GM12865 (cell line): ENCODE measurements around the gene MYOCD.

Experiments
- DNase-seq: peaks from one replicate; pipeline ENCODE4 v3.0.0; 2010; ENCODE audit warnings: low read depth
- H3K4me3 ChIP-seq: 2 replicates; pipeline ENCODE4 v1.5.1; 2011; ENCODE audit warnings: mild to moderate bottlenecking, low read depth, low read length, control low read depth
- TF ChIP-seq, protein P1 (sequence below): IDR thresholded peaks from 2 replicates; pipeline ENCODE4 v1.5.1; 2011; ENCODE audit warnings: low read length, control low read depth, low read depth, inconsistent platforms; ENCODE audit not compliant: insufficient read depth; ENCODE audit errors: missing control alignments

Gene MYOCD

DNA sequence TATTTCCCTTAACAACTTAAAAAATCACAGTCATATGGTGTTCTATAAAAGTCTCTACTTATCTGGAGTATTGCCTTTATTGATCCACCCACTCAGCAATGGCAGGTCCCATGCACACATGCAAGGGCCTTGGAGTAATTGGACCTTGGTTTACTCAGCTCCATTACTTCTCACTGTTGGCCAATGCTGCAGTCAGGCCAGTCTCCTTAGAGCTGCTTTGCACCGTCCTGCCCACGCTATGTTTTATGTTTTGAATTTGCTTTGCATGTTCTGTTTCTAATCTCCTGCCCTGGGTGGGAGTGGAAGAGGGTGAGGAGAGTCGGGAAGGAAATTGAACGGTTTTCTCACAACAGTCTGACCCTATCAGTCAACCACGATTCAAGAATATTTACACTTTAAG is 147.2 kb downstream of the MYOCD start:
- TF ChIP-seq, protein P1, sequence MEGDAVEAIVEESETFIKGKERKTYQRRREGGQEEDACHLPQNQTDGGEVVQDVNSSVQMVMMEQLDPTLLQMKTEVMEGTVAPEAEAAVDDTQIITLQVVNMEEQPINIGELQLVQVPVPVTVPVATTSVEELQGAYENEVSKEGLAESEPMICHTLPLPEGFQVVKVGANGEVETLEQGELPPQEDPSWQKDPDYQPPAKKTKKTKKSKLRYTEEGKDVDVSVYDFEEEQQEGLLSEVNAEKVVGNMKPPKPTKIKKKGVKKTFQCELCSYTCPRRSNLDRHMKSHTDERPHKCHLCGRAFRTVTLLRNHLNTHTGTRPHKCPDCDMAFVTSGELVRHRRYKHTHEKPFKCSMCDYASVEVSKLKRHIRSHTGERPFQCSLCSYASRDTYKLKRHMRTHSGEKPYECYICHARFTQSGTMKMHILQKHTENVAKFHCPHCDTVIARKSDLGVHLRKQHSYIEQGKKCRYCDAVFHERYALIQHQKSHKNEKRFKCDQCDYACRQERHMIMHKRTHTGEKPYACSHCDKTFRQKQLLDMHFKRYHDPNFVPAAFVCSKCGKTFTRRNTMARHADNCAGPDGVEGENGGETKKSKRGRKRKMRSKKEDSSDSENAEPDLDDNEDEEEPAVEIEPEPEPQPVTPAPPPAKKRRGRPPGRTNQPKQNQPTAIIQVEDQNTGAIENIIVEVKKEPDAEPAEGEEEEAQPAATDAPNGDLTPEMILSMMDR: no peak
- H3K4me3 ChIP-seq: no peak overlapping the region
- DNase-seq: no peak

DNA sequence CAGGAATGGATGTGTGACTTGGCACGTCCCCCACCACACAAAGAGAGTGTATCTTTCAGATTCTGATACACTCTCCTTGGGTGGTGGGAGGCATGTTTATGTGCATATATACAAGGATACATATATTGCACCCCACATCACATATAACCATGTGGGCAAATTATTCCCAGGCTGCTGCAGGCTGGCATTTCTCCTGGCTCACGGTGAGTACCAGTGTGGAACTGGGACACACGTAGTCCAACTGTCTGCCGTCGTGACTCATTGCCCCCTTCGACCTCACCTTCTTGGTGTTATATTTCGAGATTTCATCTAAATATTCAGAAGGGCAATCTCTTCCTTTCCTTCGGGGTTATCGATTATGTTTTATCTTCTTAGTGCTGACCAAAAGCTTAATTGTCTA is 148.0 kb downstream of the MYOCD start:
- H3K4me3 ChIP-seq: no peak overlapping the region
- TF ChIP-seq, protein P1: no peak
- no peak for DNase-seq

DNA sequence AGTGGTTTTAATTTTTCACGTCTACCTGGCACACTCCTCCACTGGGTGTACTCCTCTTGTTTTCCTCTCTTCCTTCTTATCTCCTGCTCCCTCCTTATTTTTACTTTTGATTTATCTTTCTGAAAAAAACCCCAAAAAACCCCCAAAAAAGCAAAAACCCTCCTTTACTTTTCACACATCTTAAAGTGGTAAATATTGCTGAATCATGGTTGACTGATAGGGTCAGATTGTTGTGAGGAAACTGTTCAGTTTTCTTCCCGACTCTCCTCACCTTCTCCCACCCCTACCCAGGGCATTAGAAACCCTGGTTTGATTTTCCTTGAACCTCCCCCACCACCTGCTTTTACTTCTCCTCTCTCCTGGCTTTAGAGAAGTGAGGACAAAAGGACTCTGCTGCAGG is 149.0 kb downstream of the MYOCD start:
- no peak for DNase-seq
- TF ChIP-seq, protein P1: no peak
- H3K4me3 ChIP-seq: no peak overlapping the region

DNA sequence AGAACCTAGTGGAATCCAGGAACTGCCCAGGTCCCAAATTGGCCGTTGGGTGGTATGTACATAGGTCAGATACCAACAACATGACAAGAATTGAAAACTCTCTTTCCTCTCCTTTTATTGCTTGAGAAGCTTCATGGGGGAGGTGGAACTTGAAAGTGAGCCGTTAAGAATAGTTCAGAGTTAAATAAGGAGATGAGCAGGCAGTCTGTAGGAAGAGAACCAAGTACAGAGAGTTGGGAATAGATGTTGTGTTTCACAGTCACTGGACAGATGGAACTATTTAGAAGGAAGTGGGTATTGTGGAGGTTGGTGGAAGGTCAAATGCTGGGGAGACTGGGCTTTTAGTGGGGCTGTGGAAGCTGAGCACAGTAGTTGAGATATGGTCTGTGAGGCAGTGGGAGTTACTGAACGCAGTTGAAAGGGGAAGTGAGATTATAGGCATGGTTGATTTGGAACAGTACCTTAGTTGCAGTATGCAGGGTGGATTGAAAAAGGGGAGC is 150.0 kb downstream of the MYOCD start:
- DNase-seq: peak; percentile 84

More for the DNA sequence above, 150.0 kb downstream of the MYOCD start:
- TF ChIP-seq, protein P1: no peak
- H3K4me3 ChIP-seq: no peak overlapping the region
